GM19438 (cell line): Measurements from ENCODE around the gene GALNT4.

ENCODE experiments used
- ATAC-seq: cut with Tn5 transposase; IDR thresholded peaks from one replicate; pipeline ENCODE4 v1.9.1; 2021; ENCODE audit warnings: low read depth; ENCODE audit not compliant: unreplicated experiment

Gene GALNT4

GRCh38 chr12:89524541-89525304, at the start of gene GALNT4:
TSS of gene GALNT4 (minus strand) at chr12:89524796. CDS start at chr12:89524549, 247 bp downstream.
- ATAC-seq: peak; percentile 69

GRCh38 chr12:89573051-89573810, 48.6 kb upstream of the GALNT4 start:
- no peak for ATAC-seq

- ATAC-seq: no peak
Measured at GRCh38 chr12:89571491-89572195, 47.0 kb upstream of the GALNT4 start.

- no peak for ATAC-seq
Measured at GRCh38 chr12:89568484-89568883, 43.9 kb upstream of the GALNT4 start.

- ATAC-seq: no peak
Measured at GRCh38 chr12:89567691-89568239, 43.2 kb upstream of the GALNT4 start.

GRCh38 chr12:89566615-89567014, 42.0 kb upstream of the GALNT4 start:
- no peak for ATAC-seq

- no peak for ATAC-seq
Measured at GRCh38 chr12:89565002-89565401, 40.4 kb upstream of the GALNT4 start.

- no peak for ATAC-seq
Measured at GRCh38 chr12:89559753-89560152, 35.2 kb upstream of the GALNT4 start.

- ATAC-seq: no peak
Measured at GRCh38 chr12:89556976-89557375, 32.4 kb upstream of the GALNT4 start.

GRCh38 chr12:89552376-89552775, 27.8 kb upstream of the GALNT4 start:
- ATAC-seq: no peak

GRCh38 chr12:89551747-89552146, 27.2 kb upstream of the GALNT4 start:
- ATAC-seq: no peak

GRCh38 chr12:89547101-89547500, 22.5 kb upstream of the GALNT4 start:
- ATAC-seq: no peak

GRCh38 chr12:89546151-89546550, 21.6 kb upstream of the GALNT4 start:
- no peak for ATAC-seq

- ATAC-seq: peak; percentile 51
Measured at GRCh38 chr12:89544681-89545184, 20.1 kb upstream of the GALNT4 start.

- no peak for ATAC-seq
Measured at GRCh38 chr12:89544022-89544421, 19.4 kb upstream of the GALNT4 start.

- ATAC-seq: peak; percentile 61
Measured at GRCh38 chr12:89542912-89543592, 18.5 kb upstream of the GALNT4 start.

GRCh38 chr12:89542236-89542635, 17.6 kb upstream of the GALNT4 start:
- ATAC-seq: no peak

- no peak for ATAC-seq
Measured at GRCh38 chr12:89540586-89540985, 16.0 kb upstream of the GALNT4 start.

- ATAC-seq: no peak
Measured at GRCh38 chr12:89539426-89540223, 15.0 kb upstream of the GALNT4 start.
